GM23338 (cell line): ENCODE measurements around the gene ENPP1. TPM values are rescaled to one million over a fixed set of nuclear protein-coding genes. Genes with fewer than 3 reads are reported as not detected.

ENCODE experiments used
- ATAC-seq: fragments of 200-7000 bp; cut with Tn5 transposase; 3 replicates; pipeline ENCODE4 v1.9.1; 2020
- DNase-seq: peaks from one replicate; pipeline ENCODE4 v3.0.0-alpha.2; 2015; ENCODE audit warnings: low spot score
- H2AFZ ChIP-seq: fragments of 200-600 bp; sonication (generic); 2 replicates; pipeline ENCODE4 v1.8.0; 2016; ENCODE audit warnings: antibody characterized with exemption, mild to moderate bottlenecking, moderate library complexity
- H3F3A ChIP-seq: fragments of 200-600 bp; sonication (generic); replicated peaks from 2 replicates; pipeline ENCODE4 v1.8.0; 2017; ENCODE audit warnings: antibody characterized with exemption, mixed run types, low read depth
- H3K27ac ChIP-seq: fragments of 200-600 bp; sonication (generic); 2 replicates; pipeline ENCODE4 v1.6.1; 2016; ENCODE audit warnings: low read depth
- H3K27me3 ChIP-seq: fragments of 200-600 bp; sonication (generic); 2 replicates; pipeline ENCODE4 v1.8.0; 2016; ENCODE audit warnings: mild to moderate bottlenecking, mixed run types, moderate library complexity; ENCODE audit not compliant: insufficient read depth
- H3K36me3 ChIP-seq: fragments of 200-600 bp; sonication (generic); 2 replicates; pipeline ENCODE4 v1.8.0; 2016; ENCODE audit warnings: mild to moderate bottlenecking; ENCODE audit not compliant: insufficient read depth
- H3K4me1 ChIP-seq: fragments of 200-600 bp; sonication (generic); 2 replicates; pipeline ENCODE4 v1.8.0; 2016; ENCODE audit warnings: mild to moderate bottlenecking, moderate library complexity; ENCODE audit not compliant: insufficient read depth
- H3K4me2 ChIP-seq: fragments of 200-600 bp; sonication (generic); 2 replicates; pipeline ENCODE4 v1.7.1; 2017; ENCODE audit warnings: mixed run types
- H3K4me3 ChIP-seq: fragments of 200-600 bp; sonication (generic); 2 replicates; pipeline ENCODE4 v1.6.1; 2016; ENCODE audit warnings: mixed run types
- H3K79me2 ChIP-seq: fragments of 200-600 bp; sonication (generic); replicated peaks from 2 replicates; pipeline ENCODE4 v1.8.0; 2017; ENCODE audit warnings: mild to moderate bottlenecking; ENCODE audit not compliant: insufficient read depth
- H3K9me2 ChIP-seq: fragments of 200-600 bp; sonication (generic); 2 replicates; pipeline ENCODE4 v1.8.0; 2017; ENCODE audit not compliant: insufficient read depth
- H4K20me1 ChIP-seq: fragments of 200-600 bp; sonication (generic); replicated peaks from 2 replicates; pipeline ENCODE4 v1.8.0; 2017; ENCODE audit warnings: mild to moderate bottlenecking; ENCODE audit not compliant: insufficient read depth
- H3K27ac Mint-ChIP-seq: 2 replicates; pipeline ENCODE4 v1.8.0; 2020; ENCODE audit warnings: inconsistent platforms, mild to moderate bottlenecking, moderate library complexity, mixed read lengths
- H3K27me3 Mint-ChIP-seq: 3 replicates; pipeline ENCODE4 v1.8.0; 2022; ENCODE audit warnings: low read depth, mild to moderate bottlenecking, moderate library complexity, mixed read lengths, inconsistent platforms; ENCODE audit not compliant: insufficient read depth, poor library complexity
- H3K36me3 Mint-ChIP-seq: 3 replicates; pipeline ENCODE4 v1.8.0; 2021; ENCODE audit warnings: low read depth, mild to moderate bottlenecking, inconsistent platforms, moderate library complexity, mixed read lengths
- H3K4me1 Mint-ChIP-seq: 3 replicates; pipeline ENCODE4 v1.8.0; 2020; ENCODE audit warnings: mild to moderate bottlenecking, inconsistent platforms, mixed read lengths
- H3K4me3 Mint-ChIP-seq: 3 replicates; pipeline ENCODE4 v1.8.0; 2021; ENCODE audit warnings: moderate library complexity, mild to moderate bottlenecking, inconsistent platforms, mixed read lengths
- H3K9me3 Mint-ChIP-seq: 3 replicates; pipeline ENCODE4 v1.8.0; 2020; ENCODE audit warnings: moderate library complexity, mild to moderate bottlenecking, inconsistent platforms, mixed read lengths
- CREB1 ChIP-seq: fragments of 250-450 bp; sonication (Bioruptor Pico); IDR thresholded peaks from 2 replicates; pipeline ENCODE4 v1.5.0; 2020; ENCODE audit warnings: low read depth, mild to moderate bottlenecking, moderate library complexity
- EZH2 ChIP-seq: fragments of 200-600 bp; sonication (generic); IDR thresholded peaks from one replicate; pipeline ENCODE4 v1.8.0; 2017; ENCODE audit warnings: antibody characterized with exemption, mild to moderate bottlenecking, low read depth; ENCODE audit not compliant: unreplicated experiment
- EZH2phosphoT487 ChIP-seq: fragments of 200-600 bp; sonication (generic); IDR thresholded peaks from one replicate; pipeline ENCODE4 v1.8.1; 2018; ENCODE audit warnings: antibody characterized with exemption; ENCODE audit not compliant: unreplicated experiment
- JUNB ChIP-seq: IDR thresholded peaks from one replicate; pipeline ENCODE4 v1.6.1; 2016; ENCODE audit warnings: antibody characterized with exemption; ENCODE audit not compliant: unreplicated experiment
- NANOG ChIP-seq: IDR thresholded peaks from 2 replicates; pipeline ENCODE4 v1.6.1; 2016; ENCODE audit warnings: antibody characterized with exemption, borderline replicate concordance
- POLR2AphosphoS5 ChIP-seq: IDR thresholded peaks from 2 replicates; pipeline ENCODE4 v1.6.1; 2016; ENCODE audit warnings: antibody characterized with exemption, low read depth
- REST ChIP-seq: IDR thresholded peaks from one replicate; pipeline ENCODE4 v1.6.1; 2018; ENCODE audit warnings: antibody characterized with exemption; ENCODE audit not compliant: unreplicated experiment
- STAT1 ChIP-seq: IDR thresholded peaks from one replicate; pipeline ENCODE4 v1.6.1; 2016; ENCODE audit warnings: antibody characterized with exemption; ENCODE audit not compliant: unreplicated experiment
- ZNF114 ChIP-seq: fragments of 250-450 bp; sonication (Bioruptor Pico); IDR thresholded peaks from 2 replicates; pipeline ENCODE4 v1.5.0; 2020; ENCODE audit warnings: mild to moderate bottlenecking, moderate library complexity
- ZNF331 ChIP-seq: fragments of 250-450 bp; sonication (Bioruptor Pico); IDR thresholded peaks from 2 replicates; pipeline ENCODE4 v1.5.0; 2020; ENCODE audit warnings: low read depth, mild to moderate bottlenecking, moderate library complexity
- ZNF462 ChIP-seq: fragments of 250-450 bp; sonication (Bioruptor Pico); IDR thresholded peaks from 2 replicates; pipeline ENCODE4 v1.5.0; 2020; ENCODE audit warnings: mild to moderate bottlenecking, moderate library complexity
- polyA plus RNA-seq: library from polyadenylated mRNA; unstranded; fragments of >200 nt; fragmentation: Nextera tagmentation; extraction: Ambion mirVana; gene quantifications from 2 replicates; pipeline ENCODE4 v1.2.1, GENCODE V29; 2016
- total RNA-seq: library from RNA; depleted of rRNA; stranded (reverse); fragments of >200 nt; shearing (Covaris generic); gene quantifications from 2 replicates; pipeline ENCODE4 v1.2.3, GENCODE V29; 2014
- TF ChIP-seq, protein P1 (sequence below), 2 experiments: fragments of 200-600 bp in 1 of 2; sonication (generic) in 1 of 2; conservative IDR thresholded peaks; 2 replicates each; pipeline versions ENCODE4 v1.5.1 to v1.6.1; 2016 to 2017; ENCODE audit warnings: antibody characterized with exemption in 2 of 2, low read depth in 2 of 2, mild to moderate bottlenecking in 2 of 2, moderate library complexity in 1 of 2
- TF ChIP-seq, protein P2 (sequence below): IDR thresholded peaks from 2 replicates; pipeline ENCODE4 v1.6.1; 2016; ENCODE audit warnings: antibody characterized with exemption

Gene ENPP1
- total and polyA plus RNA-seq, 2 experiments from 2014 or later: 17.3 to 46.9 TPM

- Histone ChIP-seq H3K79me2 (no peaks in the 10 kb centered on the region), H3K36me3 (no peaks in the 10 kb centered on the region), H3F3A (no peaks in the 10 kb centered on the region), H3K4me1 (no peaks in the 10 kb centered on the region), H2AFZ (peak overlapping the region; percentile 85), H3K4me2 (no peak overlapping the region), H3K27ac (no peak overlapping the region), H3K4me3 (no peak overlapping the region), H3K9me2 (no peaks in the 10 kb centered on the region), H4K20me1 (no peaks in the 10 kb centered on the region), H3K27me3 (no peaks in the 10 kb centered on the region)
- H3K36me3 Mint-ChIP-seq: no peaks in the 10 kb centered on the region
- TF ChIP-seq STAT1 (no peak), CREB1 (CRISPR knock-in tag) (no peak), JUNB (no peak), EZH2 (no peak), NANOG (no peak), POLR2AphosphoS5 (no peak), REST (no peak), ZNF114 (CRISPR knock-in tag) (no peak), ZNF462 (CRISPR knock-in tag) (no peak), ZNF331 (no peak), EZH2phosphoT487 (no peak)
- TF ChIP-seq, protein P1, sequence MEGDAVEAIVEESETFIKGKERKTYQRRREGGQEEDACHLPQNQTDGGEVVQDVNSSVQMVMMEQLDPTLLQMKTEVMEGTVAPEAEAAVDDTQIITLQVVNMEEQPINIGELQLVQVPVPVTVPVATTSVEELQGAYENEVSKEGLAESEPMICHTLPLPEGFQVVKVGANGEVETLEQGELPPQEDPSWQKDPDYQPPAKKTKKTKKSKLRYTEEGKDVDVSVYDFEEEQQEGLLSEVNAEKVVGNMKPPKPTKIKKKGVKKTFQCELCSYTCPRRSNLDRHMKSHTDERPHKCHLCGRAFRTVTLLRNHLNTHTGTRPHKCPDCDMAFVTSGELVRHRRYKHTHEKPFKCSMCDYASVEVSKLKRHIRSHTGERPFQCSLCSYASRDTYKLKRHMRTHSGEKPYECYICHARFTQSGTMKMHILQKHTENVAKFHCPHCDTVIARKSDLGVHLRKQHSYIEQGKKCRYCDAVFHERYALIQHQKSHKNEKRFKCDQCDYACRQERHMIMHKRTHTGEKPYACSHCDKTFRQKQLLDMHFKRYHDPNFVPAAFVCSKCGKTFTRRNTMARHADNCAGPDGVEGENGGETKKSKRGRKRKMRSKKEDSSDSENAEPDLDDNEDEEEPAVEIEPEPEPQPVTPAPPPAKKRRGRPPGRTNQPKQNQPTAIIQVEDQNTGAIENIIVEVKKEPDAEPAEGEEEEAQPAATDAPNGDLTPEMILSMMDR (conservative IDR thresholded peaks at IDR 0.05; ENCODE audit: low read depth in 2 of 2): no peak
- TF ChIP-seq, protein P2, sequence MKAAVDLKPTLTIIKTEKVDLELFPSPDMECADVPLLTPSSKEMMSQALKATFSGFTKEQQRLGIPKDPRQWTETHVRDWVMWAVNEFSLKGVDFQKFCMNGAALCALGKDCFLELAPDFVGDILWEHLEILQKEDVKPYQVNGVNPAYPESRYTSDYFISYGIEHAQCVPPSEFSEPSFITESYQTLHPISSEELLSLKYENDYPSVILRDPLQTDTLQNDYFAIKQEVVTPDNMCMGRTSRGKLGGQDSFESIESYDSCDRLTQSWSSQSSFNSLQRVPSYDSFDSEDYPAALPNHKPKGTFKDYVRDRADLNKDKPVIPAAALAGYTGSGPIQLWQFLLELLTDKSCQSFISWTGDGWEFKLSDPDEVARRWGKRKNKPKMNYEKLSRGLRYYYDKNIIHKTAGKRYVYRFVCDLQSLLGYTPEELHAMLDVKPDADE: no peak
- no peak overlapping the region for H3K4me3 Mint-ChIP-seq
- ATAC-seq (no peak), DNase-seq (no peak)
- no peak overlapping the region; the same call in 1 of the 2 replicates for H3K27ac Mint-ChIP-seq
- H3K27me3 Mint-ChIP-seq: peaks cover 2% of the 10 kb centered on the region
- peaks cover 4% of the 10 kb centered on the region; the same call in 2 of the 3 replicates for H3K4me1 Mint-ChIP-seq
- no peaks in the 10 kb centered on the region for H3K9me3 Mint-ChIP-seq
Observed at GRCh38 chr6:131765081-131765803, 42.6 kb upstream of the ENPP1 start.
